Ureter (tissue), 1 donor: ENCODE data around the gene SST. TPM values are rescaled to one million over a fixed set of nuclear protein-coding genes. Genes with fewer than 3 reads are reported as not detected.

Source experiments
- DNase-seq: peaks from one replicate; pipeline ENCODE4 v3.0.0-alpha.2; 2020; ENCODE audit warnings: low spot score
- total RNA-seq: library from RNA; stranded (reverse); gene quantifications from one replicate; pipeline ENCODE4 v1.2.4, GENCODE V29; 2023
- donor health status: DM: yes; HTN: yes; CAD: no.

The SST gene
- total RNA-seq, 1 donor from 2014 or later = 3.6 TPM

- no peak for DNase-seq
Measured at GRCh38 chr3:187629711-187630110, 40.5 kb downstream of the SST start.

- DNase-seq = no peak
Measured at GRCh38 chr3:187628169-187628568, 42.0 kb downstream of the SST start.

GRCh38 chr3:187626581-187626980, 43.6 kb downstream of the SST start:
- DNase-seq = no peak

- DNase-seq = no peak
Measured at GRCh38 chr3:187624588-187624987, 45.6 kb downstream of the SST start.

- DNase-seq = no peak
Measured at GRCh38 chr3:187623285-187623814, 46.8 kb downstream of the SST start.

- no peak for DNase-seq
Measured at GRCh38 chr3:187621881-187622280, 48.3 kb downstream of the SST start.

- DNase-seq = no peak
Measured at GRCh38 chr3:187619461-187619860, 50.7 kb downstream of the SST start.

Other genes starting within 250 kb of the SST start
- not detected for gene RTP2, start 32.2 kb upstream of the SST start, total RNA-seq
- gene BCL6, start 75.1 kb upstream of the SST start, total RNA-seq = 90.7 TPM